GM23248 (cell line): ENCODE data around the gene PHPT1.

Experiments
- EZH2 ChIP-seq: fragments of 200-600 bp; sonication (generic); IDR thresholded peaks from 2 replicates; pipeline ENCODE4 v1.6.1; 2018; ENCODE audit warnings: antibody characterized with exemption, mild to moderate bottlenecking; ENCODE audit not compliant: insufficient read depth, poor library complexity, severe bottlenecking
- EZH2phosphoT487 ChIP-seq: fragments of 200-600 bp; sonication (generic); IDR thresholded peaks from 2 replicates; pipeline ENCODE4 v1.6.1; 2018; ENCODE audit warnings: antibody characterized with exemption, moderate library complexity, mild to moderate bottlenecking, low read depth; ENCODE audit not compliant: insufficient read depth

- TF ChIP-seq EZH2 (no peak), EZH2phosphoT487 (no peak)
These were observed 16.0 kb downstream of the PHPT1 start for GRCh38 chr9:136865041-136865767.
